ENCODE measurements around the gene TLCD3B.

TLCD3B gene, protein sequence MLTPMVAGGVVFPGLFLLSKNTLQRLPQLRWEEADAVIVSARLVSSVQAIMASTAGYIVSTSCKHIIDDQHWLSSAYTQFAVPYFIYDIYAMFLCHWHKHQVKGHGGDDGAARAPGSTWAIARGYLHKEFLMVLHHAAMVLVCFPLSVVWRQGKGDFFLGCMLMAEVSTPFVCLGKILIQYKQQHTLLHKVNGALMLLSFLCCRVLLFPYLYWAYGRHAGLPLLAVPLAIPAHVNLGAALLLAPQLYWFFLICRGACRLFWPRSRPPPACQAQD

DNA sequence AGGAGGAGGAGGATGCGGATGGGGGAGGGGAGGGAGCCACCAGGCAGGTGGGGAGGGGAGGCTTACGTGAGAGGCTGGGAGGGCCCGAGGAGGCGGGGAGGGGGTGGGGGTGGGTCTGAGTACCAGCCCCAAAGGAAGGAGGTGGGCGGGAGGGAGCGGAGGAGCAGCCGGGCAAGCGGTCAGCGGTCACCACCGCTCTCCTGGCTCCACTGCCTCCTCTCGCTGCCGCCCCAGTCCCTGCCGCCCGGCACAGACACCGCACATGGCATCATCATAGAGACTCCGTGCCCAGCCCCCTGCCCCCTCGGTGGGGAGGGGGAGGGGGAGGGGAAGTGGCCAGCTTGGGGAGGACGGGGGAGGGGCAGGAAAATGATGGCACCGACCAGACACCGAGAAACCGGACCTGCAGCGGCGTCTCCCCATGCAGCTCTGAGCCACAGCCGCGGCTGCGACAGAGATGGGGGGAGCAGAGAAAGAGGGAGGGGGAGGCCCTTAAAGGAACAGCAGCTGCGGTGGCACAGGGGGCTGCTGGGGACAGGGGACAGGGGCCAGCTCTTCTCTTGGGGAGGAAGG, at the start of gene TLCD3B:
Gene TLCD3B, minus strand, starts transcription at position 431 of the 573 bp plus-strand sequence. CDS start 744 bp downstream, outside the sequence.
- DNase-seq: no peak

DNA sequence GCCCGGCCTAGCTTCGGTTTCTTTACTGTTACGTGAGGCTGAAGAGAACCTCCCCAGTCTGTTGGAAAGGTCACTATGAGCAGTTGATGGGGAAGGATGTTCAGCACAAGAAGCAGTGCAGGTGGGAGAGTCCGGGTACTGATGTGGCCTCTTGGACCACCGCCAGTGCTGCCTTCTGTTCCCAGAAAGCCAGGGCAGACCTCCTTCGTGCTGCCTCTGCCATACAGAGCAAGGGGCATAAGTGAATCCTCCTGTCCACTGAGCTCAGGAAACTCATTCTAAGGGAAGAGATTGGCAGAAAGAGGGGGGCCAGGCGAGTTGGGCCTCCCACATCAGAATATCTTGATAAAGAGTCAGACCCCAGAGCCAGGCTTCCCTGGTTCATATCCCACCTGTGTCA, 48.4 kb upstream of the TLCD3B start:
- no peak for DNase-seq

DNA sequence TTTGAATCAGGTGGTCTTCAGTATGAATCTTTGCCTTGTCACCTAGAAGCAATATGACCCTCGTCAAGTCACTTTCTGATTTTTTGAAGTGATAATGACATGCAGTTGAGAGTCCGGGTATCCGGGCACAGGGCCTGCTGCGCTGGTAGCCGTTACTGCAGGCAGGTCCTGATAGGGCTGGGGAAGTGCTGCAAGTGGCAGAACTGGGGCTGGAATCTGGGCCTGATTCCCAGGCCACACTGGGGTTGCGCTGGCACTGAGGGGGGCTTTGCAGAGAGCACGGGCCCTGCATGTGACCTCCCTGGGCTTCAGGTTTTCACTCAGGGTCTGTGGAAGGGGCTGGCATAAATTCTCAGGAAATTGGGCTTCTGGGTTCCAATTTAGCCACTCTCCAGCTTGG, 47.7 kb upstream of the TLCD3B start:
- DNase-seq: no peak

DNA sequence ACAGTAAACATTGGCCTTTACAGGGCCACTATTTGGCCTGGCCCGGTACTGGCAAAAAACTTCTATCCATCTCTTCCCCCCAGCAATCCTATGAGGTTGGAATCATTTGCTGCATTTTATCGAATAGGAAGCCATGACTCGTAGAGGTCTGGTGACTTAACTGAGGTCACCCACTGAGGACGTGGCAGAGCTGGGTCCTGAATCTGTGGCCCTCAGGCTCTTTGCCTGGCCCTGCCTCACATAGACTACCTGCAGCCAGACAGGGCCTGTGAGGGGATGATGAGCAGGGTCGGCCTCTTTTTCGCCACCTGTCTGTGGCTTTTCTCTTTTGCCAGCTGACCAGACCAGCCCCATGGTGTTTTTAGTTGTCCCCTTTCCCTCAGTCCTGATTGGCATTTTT, 46.6 kb upstream of the TLCD3B start:
- DNase-seq: no peak

DNA sequence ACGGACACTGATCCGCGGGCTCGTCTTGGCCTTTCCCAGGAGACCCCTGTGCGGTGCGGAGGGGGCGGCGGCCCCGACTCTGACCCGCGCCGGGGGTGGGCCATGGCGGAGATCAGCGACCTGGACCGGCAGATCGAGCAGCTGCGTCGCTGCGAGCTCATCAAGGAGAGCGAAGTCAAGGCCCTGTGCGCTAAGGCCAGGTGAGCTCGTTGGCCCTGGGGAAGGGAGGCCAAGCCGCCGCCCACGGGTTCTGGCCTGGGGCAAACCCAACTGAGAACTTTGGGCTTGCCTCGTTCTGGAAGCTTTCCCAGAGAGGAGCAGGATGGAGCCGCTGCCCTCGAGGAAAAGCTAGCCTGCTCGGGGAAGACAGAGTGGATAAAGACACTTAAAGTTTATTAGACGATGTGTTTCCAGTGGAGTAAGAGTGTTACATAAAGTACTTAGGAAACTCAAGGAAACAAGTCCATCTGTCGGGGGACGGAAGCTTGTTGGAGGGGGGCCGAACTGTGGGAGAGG, 45.3 kb upstream of the TLCD3B start:
- DNase-seq: no peak

DNA sequence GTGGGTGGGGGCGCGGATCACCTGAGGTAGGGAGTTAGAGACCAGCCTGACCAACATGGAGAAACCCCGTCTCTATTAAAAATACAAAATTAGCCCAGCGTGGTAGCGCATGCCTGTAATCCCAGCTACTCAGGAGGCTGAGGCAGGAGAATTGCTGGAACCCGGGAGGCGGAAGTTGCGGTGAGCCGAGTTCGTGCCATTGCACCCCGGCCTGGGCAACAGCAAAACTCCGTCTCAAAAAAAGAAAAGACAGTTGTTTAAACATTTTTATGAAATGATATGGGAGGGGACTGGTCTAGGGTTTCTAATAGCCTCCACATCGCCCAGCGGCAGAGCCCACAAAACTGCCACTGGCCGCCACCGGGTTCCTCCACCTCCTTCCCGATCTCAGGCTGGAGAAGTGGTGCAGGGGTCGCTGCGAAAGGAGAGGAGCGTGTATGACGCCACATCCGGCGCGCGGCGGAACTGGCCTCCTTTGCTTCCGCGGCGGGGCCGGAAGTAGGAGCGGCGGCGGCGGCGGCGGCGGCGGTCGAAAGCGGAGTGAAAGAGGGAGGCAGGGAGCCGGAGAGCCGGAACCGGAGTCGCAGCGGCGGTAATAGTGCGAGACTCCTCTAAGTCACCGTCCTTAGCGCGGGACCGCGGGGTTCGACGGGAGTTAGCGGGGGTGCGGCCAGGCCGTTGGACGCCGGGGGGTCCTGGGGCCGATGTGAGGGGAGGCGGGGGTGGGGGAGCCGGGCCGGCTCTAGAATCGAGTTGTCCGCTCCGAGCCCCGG, 44.6 kb upstream of the TLCD3B start, which contains the start of gene PPP4C:
Gene PPP4C, plus strand, starts transcription at position 492 of the 773 bp plus-strand sequence. CDS start 384 bp downstream, outside the sequence.
- peak; percentile 80 for DNase-seq

DNA sequence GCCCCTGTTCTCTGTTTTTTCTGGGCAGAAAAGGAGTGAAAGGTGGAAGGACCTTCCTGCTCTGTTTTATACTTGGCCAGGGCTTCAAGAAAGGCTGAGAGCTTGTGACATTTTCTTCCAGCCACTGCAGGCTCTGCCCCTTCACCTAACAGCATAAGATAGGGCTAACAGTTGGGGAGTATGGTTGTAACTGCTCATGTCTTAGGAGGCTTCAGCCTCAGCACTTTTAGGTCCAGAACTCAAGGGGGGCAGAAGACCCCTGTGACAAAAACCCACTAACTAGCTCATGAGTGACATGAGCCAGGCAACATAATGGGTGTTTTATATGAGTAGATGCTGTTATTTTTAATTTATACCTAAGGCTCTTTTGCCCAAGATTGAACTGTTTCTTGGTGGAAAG, 39.4 kb upstream of the TLCD3B start:
- DNase-seq: no peak

DNA sequence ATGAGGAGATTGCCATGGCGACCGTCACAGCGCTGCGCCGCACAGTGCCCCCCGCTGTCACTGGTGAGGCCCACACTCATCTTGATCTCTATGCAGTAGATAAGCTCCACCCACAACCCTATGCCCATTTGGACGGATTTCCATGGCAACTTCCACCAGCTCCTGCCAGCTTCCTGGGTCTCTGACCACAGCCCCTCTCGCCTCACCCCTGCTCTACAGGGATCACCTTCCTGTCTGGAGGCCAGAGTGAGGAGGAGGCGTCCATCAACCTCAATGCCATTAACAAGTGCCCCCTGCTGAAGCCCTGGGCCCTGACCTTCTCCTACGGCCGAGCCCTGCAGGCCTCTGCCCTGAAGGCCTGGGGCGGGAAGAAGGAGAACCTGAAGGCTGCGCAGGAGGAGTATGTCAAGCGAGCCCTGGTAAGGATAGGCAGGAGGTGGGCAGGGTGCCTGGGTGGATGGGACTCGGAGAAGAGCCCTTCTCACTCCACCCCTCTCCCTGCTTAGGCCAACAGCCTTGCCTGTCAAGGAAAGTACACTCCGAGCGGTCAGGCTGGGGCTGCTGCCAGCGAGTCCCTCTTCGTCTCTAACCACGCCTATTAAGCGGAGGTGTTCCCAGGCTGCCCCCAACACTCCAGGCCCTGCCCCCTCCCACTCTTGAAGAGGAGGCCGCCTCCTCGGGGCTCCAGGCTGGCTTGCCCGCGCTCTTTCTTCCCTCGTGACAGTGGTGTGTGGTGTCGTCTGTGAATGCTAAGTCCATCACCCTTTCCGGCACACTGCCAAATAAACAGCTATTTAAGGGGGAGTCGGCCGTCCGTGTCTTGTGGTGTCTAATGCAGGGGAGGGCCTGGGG, 38.8 kb upstream of the TLCD3B start:
- DNase-seq: no peak

DNA sequence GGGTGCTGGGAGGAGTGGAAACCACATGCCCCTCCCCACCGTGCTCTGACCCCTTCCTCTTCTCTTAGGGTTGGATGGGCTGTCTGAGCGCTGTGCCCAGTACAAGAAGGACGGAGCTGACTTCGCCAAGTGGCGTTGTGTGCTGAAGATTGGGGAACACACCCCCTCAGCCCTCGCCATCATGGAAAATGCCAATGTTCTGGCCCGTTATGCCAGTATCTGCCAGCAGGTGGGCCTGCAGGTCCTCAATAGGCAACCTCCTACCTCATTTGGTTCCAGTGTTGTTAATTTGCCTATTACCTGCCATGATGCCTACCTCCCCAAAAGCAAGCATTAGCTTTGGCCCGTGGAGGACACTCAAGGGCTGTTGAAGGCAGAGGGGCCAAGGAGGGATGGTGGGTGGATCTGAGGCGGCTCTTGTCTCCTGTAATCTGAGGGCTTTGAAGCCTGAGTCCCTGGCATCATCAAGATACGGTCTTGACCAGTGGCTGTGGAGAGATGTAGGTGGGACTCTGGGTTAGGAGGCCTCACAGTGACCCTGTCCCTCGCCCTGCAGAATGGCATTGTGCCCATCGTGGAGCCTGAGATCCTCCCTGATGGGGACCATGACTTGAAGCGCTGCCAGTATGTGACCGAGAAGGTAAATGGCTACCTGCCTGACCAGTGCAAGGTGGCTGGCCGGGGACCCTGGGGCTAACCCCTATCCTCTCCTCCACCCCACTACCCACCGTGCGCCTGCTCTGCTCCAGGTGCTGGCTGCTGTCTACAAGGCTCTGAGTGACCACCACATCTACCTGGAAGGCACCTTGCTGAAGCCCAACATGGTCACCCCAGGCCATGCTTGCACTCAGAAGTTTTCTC, 37.9 kb upstream of the TLCD3B start:
- no peak for DNase-seq

DNA sequence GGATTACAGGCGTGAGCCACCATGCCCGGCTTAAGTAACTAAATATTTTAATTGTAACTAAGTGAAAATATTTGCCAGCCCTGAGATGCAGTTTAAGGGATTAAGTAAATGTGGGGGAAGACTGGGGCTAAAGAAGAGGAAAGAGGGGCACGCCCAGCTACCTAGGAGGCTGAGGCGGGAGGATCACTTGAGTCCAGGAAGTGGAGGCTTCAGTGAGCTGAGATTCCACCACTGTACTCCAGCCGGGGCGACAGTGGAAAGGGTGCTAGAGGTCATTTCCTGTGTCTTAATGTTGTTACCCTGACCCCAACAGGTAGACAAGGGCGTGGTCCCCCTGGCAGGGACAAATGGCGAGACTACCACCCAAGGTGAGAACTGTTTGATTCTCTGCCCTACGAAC, 37.3 kb upstream of the TLCD3B start:
- DNase-seq: no peak

DNA sequence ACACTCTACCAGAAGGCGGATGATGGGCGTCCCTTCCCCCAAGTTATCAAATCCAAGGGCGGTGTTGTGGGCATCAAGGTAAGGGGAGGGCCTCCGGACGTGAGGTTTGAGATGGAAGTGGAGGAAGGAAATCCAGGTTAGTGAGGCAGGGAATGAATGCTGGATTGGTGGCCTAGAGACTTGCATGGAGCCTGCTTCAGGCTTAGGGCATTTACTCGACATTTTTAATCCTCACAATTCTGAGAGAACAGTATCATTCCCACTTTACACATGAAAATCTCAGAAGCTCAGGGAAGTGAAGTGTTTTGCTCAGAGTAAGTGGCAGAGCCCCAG, 36.5 kb upstream of the TLCD3B start:
- no peak for DNase-seq

DNA sequence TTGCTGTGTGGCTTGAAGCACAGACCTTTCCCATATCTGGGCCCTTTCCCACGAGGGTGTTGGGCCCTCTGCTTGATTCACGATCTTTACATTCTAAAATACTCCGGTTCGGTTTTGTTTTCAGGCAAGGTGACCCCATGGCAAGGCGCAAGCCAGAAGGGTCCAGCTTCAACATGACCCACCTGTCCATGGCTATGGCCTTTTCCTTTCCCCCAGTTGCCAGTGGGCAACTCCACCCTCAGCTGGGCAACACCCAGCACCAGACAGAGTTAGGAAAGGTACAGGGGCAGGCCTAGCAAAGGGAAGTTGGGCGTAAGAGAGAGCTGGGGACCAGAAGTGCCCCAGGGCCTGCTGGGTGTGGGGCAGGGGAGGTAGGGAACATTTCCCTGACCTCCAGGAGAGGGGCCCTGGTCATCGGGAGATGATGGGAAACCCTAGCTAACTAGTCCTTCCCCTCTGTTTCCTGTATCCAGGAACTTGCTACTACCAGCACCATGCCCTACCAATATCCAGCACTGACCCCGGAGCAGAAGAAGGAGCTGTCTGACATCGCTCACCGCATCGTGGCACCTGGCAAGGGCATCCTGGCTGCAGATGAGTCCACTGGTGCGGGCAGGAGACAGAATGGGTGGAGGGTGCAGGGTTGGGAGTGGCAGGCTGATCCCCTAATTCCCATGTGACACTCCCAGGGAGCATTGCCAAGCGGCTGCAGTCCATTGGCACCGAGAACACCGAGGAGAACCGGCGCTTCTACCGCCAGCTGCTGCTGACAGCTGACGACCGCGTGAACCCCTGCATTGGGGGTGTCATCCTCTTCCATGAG, 35.9 kb upstream of the TLCD3B start:
- DNase-seq: no peak

DNA sequence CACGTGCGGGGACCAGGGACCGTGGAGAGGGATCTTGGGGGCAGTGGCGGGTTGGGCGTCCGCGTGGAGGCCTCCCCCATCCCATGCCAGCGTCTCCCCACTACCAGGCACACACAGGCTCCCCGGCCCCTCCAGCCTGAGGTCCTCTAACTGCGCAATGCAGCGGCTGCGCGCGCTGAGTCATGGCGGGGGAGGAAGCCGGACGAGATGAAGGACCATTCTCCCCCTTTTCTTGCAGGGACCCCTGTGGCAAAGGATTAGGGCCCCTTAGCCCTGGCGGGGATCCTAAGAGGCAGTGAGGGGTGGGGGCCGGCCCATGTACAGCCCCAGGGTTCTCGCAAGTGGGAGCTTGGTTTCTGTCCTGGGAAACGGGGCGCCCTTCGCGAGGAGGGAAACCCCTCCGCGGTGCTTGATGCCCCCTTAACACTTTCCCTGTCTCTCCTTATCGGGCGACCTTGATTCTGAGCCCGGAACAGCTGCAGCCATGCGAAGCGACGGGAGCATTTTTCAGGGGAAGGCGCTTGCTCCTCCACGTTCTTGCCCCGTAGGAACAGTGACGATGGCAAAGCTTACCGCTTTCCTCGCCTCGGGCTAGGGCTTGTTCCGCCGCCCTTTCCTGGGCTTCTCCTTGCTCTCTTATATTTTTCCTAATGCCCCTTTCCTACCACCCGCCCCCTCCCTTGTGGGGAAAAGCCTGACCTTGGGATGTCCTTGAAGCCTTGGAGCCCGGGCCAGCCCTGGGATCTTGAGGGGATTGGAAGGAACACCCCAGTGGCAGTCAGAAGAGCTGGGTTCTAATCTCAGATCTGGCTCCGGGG, 35.1 kb upstream of the TLCD3B start:
- no peak for DNase-seq

DNA sequence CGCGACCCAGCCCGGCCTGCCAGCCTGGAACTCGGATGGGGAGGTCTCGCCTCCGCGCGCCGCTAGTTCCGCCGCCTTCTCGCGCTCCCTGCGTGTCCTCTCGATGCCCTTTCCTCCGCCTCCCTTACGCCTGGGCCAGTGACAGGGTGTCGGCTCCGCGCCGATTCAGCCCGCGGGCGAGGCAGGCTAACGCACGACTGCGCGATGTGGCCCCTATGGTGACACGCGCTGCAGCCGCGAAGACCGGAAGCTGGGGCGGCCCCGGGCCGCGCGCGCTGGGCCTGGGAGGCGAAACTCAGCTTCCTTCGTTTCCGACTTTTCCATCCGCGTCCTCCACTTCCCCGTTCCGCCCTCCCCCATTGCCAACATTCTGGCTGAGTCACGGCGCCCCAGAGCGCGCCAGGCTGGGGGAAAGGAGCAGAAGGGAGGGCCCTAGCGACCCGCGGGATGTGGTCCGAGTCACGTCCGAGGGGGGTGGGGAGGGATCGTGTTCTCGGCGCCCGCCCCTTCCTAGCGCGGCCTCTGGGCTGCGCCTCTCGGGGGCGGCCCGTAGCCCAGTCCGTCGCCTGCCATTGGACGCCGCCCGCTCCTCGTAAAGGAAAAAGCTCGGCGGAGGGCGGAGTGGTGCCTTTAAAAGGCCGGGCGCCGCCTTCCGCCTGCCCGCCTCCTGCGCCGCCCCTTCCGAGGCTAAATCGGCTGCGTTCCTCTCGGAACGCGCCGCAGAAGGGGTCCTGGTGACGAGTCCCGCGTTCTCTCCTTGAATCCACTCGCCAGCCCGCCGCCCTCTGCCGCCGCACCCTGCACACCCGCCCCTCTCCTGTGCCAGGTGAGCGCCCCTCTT, 34.3 kb upstream of the TLCD3B start, which contains the start of gene ALDOA:
Gene ALDOA, plus strand, starts transcription at position 659 of the 841 bp plus-strand sequence. CDS start 1,138 bp downstream, outside the sequence.
- DNase-seq: peak; percentile 98

DNA sequence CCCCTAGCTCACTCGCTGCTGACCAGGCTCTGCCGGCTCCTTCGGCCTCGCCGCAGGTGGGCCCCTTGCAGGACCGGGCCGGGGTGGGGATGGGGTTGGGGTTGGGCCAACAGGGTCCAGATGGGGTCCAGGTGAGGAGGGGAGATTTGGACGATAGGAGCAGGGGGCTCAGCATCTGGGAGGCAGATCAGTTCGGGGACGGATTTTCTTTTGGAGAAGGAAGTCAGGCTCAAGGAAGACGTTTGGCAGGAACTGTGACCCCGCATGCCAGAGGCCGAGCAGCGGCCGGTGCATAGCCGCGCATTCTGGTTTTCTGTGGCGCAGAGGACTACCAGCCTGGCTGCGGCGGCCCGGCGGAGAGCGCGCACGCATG, 33.6 kb upstream of the TLCD3B start:
- peak; percentile 64 for DNase-seq

DNA sequence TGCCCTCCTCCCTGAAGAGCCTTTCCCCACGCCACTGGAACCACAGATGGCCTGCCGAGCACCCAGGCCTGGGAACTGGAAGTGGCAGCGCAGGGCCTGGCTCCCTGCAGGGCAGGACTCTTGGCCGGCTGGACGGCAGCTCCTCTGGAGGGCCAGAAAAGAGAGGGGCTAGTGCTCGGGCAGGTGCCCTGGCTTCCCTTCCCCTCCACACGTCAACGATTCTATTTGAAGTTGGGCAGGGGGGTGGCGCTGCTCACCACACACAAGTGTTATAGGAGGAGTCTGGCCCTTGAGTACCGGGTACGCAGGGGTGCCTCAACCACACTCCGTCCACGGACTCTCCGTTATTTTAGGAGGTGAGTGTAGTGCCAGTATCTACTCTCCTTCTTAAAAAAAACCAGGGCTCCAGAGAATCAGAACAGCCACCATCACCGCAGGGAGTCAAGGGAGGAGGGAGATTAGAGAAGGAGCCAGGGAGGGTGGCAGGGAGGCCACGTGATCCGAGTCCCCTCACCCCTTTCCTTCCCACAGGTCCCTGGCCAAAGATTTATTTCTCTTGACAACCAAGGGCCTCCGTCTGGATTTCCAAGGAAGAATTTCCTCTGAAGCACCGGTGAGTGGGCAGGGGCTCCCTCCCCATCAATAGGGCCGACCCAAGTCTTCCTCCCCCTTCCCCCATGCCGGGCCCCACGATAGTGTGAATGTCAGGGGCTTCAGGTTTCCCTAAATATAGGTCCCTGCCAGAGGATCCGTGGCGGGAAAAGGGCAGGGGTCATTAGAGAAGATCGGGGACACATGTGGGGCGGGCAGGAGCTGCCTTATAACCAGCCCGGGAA, 33.0 kb upstream of the TLCD3B start:
- peak; percentile 68 for DNase-seq

DNA sequence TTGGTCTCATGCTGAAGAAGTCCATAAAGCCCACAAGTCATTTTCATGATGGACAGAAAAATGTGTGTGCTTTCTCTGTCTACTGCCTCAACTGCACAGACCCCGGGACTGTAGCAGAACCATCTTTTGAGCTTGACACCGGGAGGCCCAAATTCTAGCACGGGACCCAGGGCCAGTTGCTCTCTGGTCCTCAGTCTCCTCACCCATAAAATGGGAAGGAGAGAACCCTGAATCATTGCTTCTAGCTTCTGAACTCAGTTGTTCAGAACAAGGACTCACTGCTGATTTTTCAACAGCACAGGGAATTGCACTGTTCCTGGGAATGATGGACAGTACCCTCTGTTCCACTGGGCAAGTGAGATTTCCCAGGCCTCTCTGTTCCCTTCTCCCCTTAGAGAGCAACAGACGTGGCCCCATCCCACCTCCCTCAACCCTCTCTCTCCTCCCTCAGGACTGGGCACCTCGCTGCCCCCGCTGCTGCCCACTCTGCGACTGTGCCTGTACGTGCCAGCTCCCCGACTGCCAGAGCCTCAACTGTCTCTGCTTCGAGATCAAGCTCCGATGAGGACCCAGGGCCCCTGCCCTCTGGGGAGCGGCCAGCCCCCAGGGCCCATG, 32.3 kb upstream of the TLCD3B start:
- no peak for DNase-seq

All from NK-92 treated with Interleukin-12 subunit alpha and Interleukin-12 subunit beta, amount 100 ng/mL, for 24 hours (cell line).